ENCODE measurements around the gene CFAP54. TPM values are rescaled to one million over a fixed set of nuclear protein-coding genes. Genes with fewer than 3 reads are reported as not detected.

CFAP54 gene
- total RNA-seq, 1 donor from 2014 or later = 1.1 TPM

DNA sequence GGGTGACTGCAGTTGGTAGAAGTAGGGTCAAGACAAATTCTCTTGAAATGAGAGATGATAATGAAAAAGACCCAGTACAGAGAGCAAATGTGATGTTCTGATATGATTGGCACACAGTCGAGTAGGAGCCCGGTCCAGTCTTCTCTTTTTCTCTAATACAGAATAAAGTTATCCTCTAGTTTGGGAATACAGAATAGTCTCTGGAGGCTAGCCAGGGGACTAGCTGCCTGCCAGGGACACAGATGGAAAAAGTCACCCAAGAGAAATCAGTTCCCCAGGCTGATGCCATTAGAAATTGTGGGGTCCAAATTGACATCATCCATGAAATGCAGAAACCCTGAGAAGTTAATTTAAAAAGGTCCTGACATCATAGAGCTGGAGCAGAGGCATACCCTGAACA, 240.5 kb downstream of the CFAP54 start:
- no peak for TF ChIP-seq EZH2 (IDR thresholded peaks at IDR 0.05; ENCODE audit: insufficient read depth, low read length)
- H3K4me2 ChIP-seq (ENCODE audit: low read length) = no peak overlapping the region
- H2AFZ ChIP-seq (ENCODE audit: low read depth, low read length) = no peak overlapping the region
- no peaks in the 10 kb centered on the region for H3K9me3 ChIP-seq (ENCODE audit: insufficient read depth, low read depth, low read length)
- no peaks in the 10 kb centered on the region for H3K4me1 Mint-ChIP-seq (ENCODE audit: low read depth, unreplicated experiment)
- no peaks in the 10 kb centered on the region for H3K79me2 ChIP-seq (ENCODE audit: insufficient read depth, low read length)
- no peak overlapping the region for H3K27ac Mint-ChIP-seq (ENCODE audit: unreplicated experiment)
- DNase-seq (ENCODE audit: low read depth) = no peak
- H3K36me3 Mint-ChIP-seq (ENCODE audit: low read depth, unreplicated experiment) = no peaks in the 10 kb centered on the region
- no peaks in the 10 kb centered on the region for H3K27me3 Mint-ChIP-seq (ENCODE audit: low read depth, unreplicated experiment)
- no peaks in the 10 kb centered on the region for H3K36me3 ChIP-seq (ENCODE audit: insufficient read depth, low read length)
- no peak overlapping the region for H3K4me3 ChIP-seq (ENCODE audit: insufficient read depth, low read depth, low read length)
- no peak overlapping the region for H3K4me3 Mint-ChIP-seq (ENCODE audit: unreplicated experiment)
- no peak overlapping the region for H3K9ac ChIP-seq (ENCODE audit: low read length)
- no peaks in the 10 kb centered on the region for H4K20me1 ChIP-seq (ENCODE audit: insufficient read depth, low read length)
- no peaks in the 10 kb centered on the region for H3K27me3 ChIP-seq (ENCODE audit: insufficient read depth, low read length)
- no peak for FAIRE-seq
- H3K4me1 ChIP-seq (ENCODE audit: insufficient read depth, low read length) = no peaks in the 10 kb centered on the region
- H3K9me3 Mint-ChIP-seq (ENCODE audit: unreplicated experiment) = no peaks in the 10 kb centered on the region
- H3K27ac ChIP-seq (ENCODE audit: low read depth, low read length) = no peak overlapping the region

DNA sequence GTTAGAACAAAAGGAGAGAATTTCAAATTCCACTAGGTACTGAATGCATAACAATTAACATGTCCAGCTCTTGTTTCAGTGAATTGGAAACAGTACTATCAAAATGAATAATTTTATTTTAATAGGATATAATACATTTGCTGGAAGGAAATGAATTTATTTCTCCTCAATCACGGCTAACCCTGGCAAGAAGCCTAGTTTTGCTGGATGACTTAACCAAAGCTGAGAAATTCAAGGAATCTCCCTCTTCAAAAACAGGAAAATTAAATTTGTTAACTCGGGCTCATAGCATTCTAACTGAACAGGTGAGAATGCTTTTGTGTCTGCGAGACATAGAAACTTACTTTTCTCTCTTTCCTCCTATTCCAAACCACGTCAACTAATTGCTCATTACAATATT, 254.2 kb downstream of the CFAP54 start:
- no peak overlapping the region for H3K27ac ChIP-seq (ENCODE audit: low read depth, low read length)
- no peak for TF ChIP-seq EZH2 (IDR thresholded peaks at IDR 0.05; ENCODE audit: insufficient read depth, low read length)
- TF ChIP-seq, protein P1, sequence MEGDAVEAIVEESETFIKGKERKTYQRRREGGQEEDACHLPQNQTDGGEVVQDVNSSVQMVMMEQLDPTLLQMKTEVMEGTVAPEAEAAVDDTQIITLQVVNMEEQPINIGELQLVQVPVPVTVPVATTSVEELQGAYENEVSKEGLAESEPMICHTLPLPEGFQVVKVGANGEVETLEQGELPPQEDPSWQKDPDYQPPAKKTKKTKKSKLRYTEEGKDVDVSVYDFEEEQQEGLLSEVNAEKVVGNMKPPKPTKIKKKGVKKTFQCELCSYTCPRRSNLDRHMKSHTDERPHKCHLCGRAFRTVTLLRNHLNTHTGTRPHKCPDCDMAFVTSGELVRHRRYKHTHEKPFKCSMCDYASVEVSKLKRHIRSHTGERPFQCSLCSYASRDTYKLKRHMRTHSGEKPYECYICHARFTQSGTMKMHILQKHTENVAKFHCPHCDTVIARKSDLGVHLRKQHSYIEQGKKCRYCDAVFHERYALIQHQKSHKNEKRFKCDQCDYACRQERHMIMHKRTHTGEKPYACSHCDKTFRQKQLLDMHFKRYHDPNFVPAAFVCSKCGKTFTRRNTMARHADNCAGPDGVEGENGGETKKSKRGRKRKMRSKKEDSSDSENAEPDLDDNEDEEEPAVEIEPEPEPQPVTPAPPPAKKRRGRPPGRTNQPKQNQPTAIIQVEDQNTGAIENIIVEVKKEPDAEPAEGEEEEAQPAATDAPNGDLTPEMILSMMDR (IDR thresholded peaks at IDR 0.05; ENCODE audit: insufficient read depth, low read depth, low read length) = no peak
- FAIRE-seq (no peak), DNase-seq (ENCODE audit: low read depth) (peak; percentile 60)
- Mint-ChIP-seq H3K36me3 (ENCODE audit: low read depth, unreplicated experiment) (no peaks in the 10 kb centered on the region), H3K4me3 (ENCODE audit: unreplicated experiment) (no peak overlapping the region), H3K27me3 (ENCODE audit: low read depth, unreplicated experiment) (peaks cover 2% of the 10 kb centered on the region), H3K9me3 (ENCODE audit: unreplicated experiment) (no peaks in the 10 kb centered on the region), H3K4me1 (ENCODE audit: low read depth, unreplicated experiment) (no peaks in the 10 kb centered on the region), H3K27ac (ENCODE audit: unreplicated experiment) (no peak overlapping the region)
- H3K27me3 ChIP-seq (ENCODE audit: insufficient read depth, low read length) = no peaks in the 10 kb centered on the region
- no peak overlapping the region for H3K9ac ChIP-seq (ENCODE audit: low read length)
- no peak overlapping the region for H3K4me3 ChIP-seq (ENCODE audit: insufficient read depth, low read depth, low read length)
- H3K4me1 ChIP-seq (ENCODE audit: insufficient read depth, low read length) = no peaks in the 10 kb centered on the region
- no peaks in the 10 kb centered on the region for H3K9me3 ChIP-seq (ENCODE audit: insufficient read depth, low read depth, low read length)
- H4K20me1 ChIP-seq (ENCODE audit: insufficient read depth, low read length) = no peaks in the 10 kb centered on the region
- no peaks in the 10 kb centered on the region for H3K36me3 ChIP-seq (ENCODE audit: insufficient read depth, low read length)
- H3K79me2 ChIP-seq (ENCODE audit: insufficient read depth, low read length) = no peaks in the 10 kb centered on the region
- H3K4me2 ChIP-seq (ENCODE audit: low read length) = no peak overlapping the region
- H2AFZ ChIP-seq (ENCODE audit: low read depth, low read length) = no peak overlapping the region

DNA sequence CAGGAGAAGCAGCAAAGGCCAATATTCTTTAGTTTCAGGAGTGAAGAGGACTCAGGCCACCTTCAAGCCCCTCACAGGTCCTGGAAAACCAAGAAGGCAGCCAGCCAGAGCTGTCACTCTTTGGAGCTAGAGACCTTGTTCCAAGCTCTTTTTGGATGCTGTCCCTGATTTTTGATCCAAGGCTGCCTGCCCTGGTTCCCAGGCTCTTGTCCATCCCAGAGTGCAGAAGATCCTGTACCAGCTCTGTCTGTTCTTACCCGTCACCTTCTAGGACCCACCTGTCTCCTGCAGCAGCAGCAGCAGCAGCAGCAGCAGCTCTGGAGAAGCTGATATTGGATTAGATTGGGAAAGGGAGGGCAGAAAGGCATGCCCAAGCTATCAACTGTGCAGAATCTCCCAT, 260.6 kb downstream of the CFAP54 start:
- no peak overlapping the region for H3K4me2 ChIP-seq (ENCODE audit: low read length)
- no peak overlapping the region for H3K9ac ChIP-seq (ENCODE audit: low read length)
- no peak overlapping the region for H3K4me3 ChIP-seq (ENCODE audit: insufficient read depth, low read depth, low read length)
- no peak for FAIRE-seq
- no peaks in the 10 kb centered on the region for H3K79me2 ChIP-seq (ENCODE audit: insufficient read depth, low read length)
- no peaks in the 10 kb centered on the region for H4K20me1 ChIP-seq (ENCODE audit: insufficient read depth, low read length)
- no peaks in the 10 kb centered on the region for H3K9me3 Mint-ChIP-seq (ENCODE audit: unreplicated experiment)
- no peaks in the 10 kb centered on the region for H3K9me3 ChIP-seq (ENCODE audit: insufficient read depth, low read depth, low read length)
- no peaks in the 10 kb centered on the region for H3K4me1 Mint-ChIP-seq (ENCODE audit: low read depth, unreplicated experiment)
- H3K4me1 ChIP-seq (ENCODE audit: insufficient read depth, low read length) = no peaks in the 10 kb centered on the region
- no peaks in the 10 kb centered on the region for H3K36me3 Mint-ChIP-seq (ENCODE audit: low read depth, unreplicated experiment)
- TF ChIP-seq, protein P1 (IDR thresholded peaks at IDR 0.05; ENCODE audit: insufficient read depth, low read depth, low read length) = no peak
- no peak for TF ChIP-seq EZH2 (IDR thresholded peaks at IDR 0.05; ENCODE audit: insufficient read depth, low read length)
- no peaks in the 10 kb centered on the region for H3K36me3 ChIP-seq (ENCODE audit: insufficient read depth, low read length)
- H3K4me3 Mint-ChIP-seq (ENCODE audit: unreplicated experiment) = no peak overlapping the region
- H2AFZ ChIP-seq (ENCODE audit: low read depth, low read length) = no peak overlapping the region
- DNase-seq (ENCODE audit: low read depth) = no peak
- H3K27me3 ChIP-seq (ENCODE audit: insufficient read depth, low read length) = no peaks in the 10 kb centered on the region
- H3K27ac Mint-ChIP-seq (ENCODE audit: unreplicated experiment) = no peak overlapping the region
- no peak overlapping the region for H3K27ac ChIP-seq (ENCODE audit: low read depth, low read length)
- H3K27me3 Mint-ChIP-seq (ENCODE audit: low read depth, unreplicated experiment) = peaks cover 2% of the 10 kb centered on the region
